ENCODE results near the gene ANKRD62. TPM values are rescaled to one million over a fixed set of nuclear protein-coding genes. Genes with fewer than 3 reads are reported as not detected.

The ANKRD62 gene
- total RNA-seq, 1 donor from 2014 or later, result not detected

Other genes with a start within 250 kb of the ANKRD62 start
- gene CHMP1B, start 242.4 kb upstream of the ANKRD62 start, total RNA-seq, result 25.5 TPM
- gene MPPE1, start 185.5 kb upstream of the ANKRD62 start, total RNA-seq, result 18.9 TPM
- 43.4 TPM for gene IMPA2, start 112.3 kb upstream of the ANKRD62 start, total RNA-seq
- gene CIDEA, start 160.5 kb downstream of the ANKRD62 start, total RNA-seq, result not detected
- gene TUBB6, start 214.4 kb downstream of the ANKRD62 start, total RNA-seq, result 800 TPM